Astrocyte (in vitro differentiated cells and primary cell): ENCODE results near the gene C1orf52.

Source experiments
- EZH2 ChIP-seq: IDR thresholded peaks from 2 replicates; pipeline ENCODE4 v1.6.1; 2012; ENCODE audit warnings: mild to moderate bottlenecking, low read length, inconsistent platforms; ENCODE audit not compliant: insufficient read depth
- TF ChIP-seq, protein P1 (sequence below): IDR thresholded peaks from 2 replicates; pipeline ENCODE4 v1.5.1; 2011; ENCODE audit warnings: low read depth, mild to moderate bottlenecking, inconsistent platforms, low read length, moderate library complexity; ENCODE audit not compliant: insufficient read depth

DNA sequence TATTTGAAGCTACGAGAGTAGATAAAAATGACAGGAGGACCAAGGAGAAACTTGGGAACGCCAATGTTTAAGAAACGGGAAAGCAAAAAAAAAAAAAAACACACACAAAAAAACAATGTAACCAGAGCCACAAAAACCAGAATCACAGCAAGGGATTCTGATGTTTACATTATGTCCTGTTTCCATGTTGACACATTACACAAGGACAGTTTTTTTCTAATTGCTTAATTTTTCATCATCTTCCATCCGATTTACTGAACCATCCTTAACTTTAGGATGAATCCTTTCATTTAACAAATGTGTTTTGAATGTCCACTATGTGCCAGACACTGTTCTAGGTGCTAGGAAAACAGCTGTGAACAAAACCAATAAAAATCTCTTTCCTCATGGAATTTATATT, 18.3 kb upstream of the C1orf52 start:
- TF ChIP-seq, protein P1, sequence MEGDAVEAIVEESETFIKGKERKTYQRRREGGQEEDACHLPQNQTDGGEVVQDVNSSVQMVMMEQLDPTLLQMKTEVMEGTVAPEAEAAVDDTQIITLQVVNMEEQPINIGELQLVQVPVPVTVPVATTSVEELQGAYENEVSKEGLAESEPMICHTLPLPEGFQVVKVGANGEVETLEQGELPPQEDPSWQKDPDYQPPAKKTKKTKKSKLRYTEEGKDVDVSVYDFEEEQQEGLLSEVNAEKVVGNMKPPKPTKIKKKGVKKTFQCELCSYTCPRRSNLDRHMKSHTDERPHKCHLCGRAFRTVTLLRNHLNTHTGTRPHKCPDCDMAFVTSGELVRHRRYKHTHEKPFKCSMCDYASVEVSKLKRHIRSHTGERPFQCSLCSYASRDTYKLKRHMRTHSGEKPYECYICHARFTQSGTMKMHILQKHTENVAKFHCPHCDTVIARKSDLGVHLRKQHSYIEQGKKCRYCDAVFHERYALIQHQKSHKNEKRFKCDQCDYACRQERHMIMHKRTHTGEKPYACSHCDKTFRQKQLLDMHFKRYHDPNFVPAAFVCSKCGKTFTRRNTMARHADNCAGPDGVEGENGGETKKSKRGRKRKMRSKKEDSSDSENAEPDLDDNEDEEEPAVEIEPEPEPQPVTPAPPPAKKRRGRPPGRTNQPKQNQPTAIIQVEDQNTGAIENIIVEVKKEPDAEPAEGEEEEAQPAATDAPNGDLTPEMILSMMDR = no peak
- no peak for TF ChIP-seq EZH2
